ENCODE results near the gene PDGFRA.

The PDGFRA gene

GRCh38 chr4:54225598-54226403 lies 3.3 kb upstream of the PDGFRA start:
- no peak for DNase-seq (ENCODE audit: low spot score)
- in situ Hi-C loops (cut with MboI; ENCODE audit: low pct_unique_long_range_greater_than_20kb, low sequenced_read_pairs, unreplicated experiment), result loop anchor here (10.0 to 25.0 kb wide), 2 partner anchors 301 to 514 kb away; no protein-coding TSS in a partner anchor

GRCh38 chr4:54226404-54227255 lies 2.5 kb upstream of the PDGFRA start:
- DNase-seq (ENCODE audit: low spot score), result no peak
- in situ Hi-C loops (cut with MboI; ENCODE audit: low pct_unique_long_range_greater_than_20kb, low sequenced_read_pairs, unreplicated experiment), result loop anchor here (10.0 to 25.0 kb wide), 2 partner anchors 302 to 514 kb away; no protein-coding TSS in a partner anchor
- no peak for TF ChIP-seq CTCF (IDR thresholded peaks at IDR 0.05; ENCODE audit: extremely low read depth, insufficient read depth, missing control alignments)

More at GRCh38 chr4:54225598-54226403, 3.3 kb upstream of the PDGFRA start:
- no peak for TF ChIP-seq CTCF (IDR thresholded peaks at IDR 0.05; ENCODE audit: extremely low read depth, insufficient read depth, missing control alignments)

- TF ChIP-seq CTCF (IDR thresholded peaks at IDR 0.05; ENCODE audit: extremely low read depth, insufficient read depth, missing control alignments), result no peak
- peak; percentile 31 for DNase-seq (ENCODE audit: low spot score)
- in situ Hi-C loops (cut with MboI; ENCODE audit: low pct_unique_long_range_greater_than_20kb, low sequenced_read_pairs, unreplicated experiment), result loop anchor here (10.0 to 25.0 kb wide), 2 partner anchors 303 to 515 kb away; no protein-coding TSS in a partner anchor
Observed at GRCh38 chr4:54227256-54228055, 1.6 kb upstream of the PDGFRA start.

GRCh38 chr4:54228056-54228527 lies 1.0 kb upstream of the PDGFRA start:
- peak; percentile 80 for DNase-seq (ENCODE audit: low spot score)
- TF ChIP-seq CTCF (IDR thresholded peaks at IDR 0.05; ENCODE audit: extremely low read depth, insufficient read depth, missing control alignments), result peak; percentile 74
- in situ Hi-C loops (cut with MboI; ENCODE audit: low pct_unique_long_range_greater_than_20kb, low sequenced_read_pairs, unreplicated experiment), result loop anchor here (10.0 to 25.0 kb wide), 2 partner anchors 303 to 516 kb away; no protein-coding TSS in a partner anchor

DNA sequence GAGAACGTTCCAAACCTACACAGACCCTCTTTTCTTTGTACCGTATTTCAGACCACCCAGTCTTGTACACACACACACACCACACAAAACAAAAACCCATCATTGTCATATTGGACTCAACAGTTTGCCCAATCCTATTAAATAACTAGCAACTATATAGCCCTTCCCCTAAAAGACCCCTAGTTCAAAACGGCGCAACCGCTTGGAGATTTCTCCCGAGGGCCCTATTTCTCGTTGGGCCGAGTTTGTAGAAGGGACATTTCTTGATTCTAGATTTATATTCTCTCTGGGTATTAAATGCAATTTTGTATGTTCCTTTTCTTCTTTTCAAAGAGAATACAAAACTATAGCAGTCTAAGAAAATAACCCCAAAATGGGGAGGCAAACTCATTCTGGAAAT lies 547 bp upstream of the PDGFRA start:
- TF ChIP-seq CTCF (IDR thresholded peaks at IDR 0.05; ENCODE audit: extremely low read depth, insufficient read depth, missing control alignments), result no peak
- no peak for DNase-seq (ENCODE audit: low spot score)
- in situ Hi-C loops (cut with MboI; ENCODE audit: low pct_unique_long_range_greater_than_20kb, low sequenced_read_pairs, unreplicated experiment), result loop anchor here (10.0 to 25.0 kb wide), 2 partner anchors 304 to 516 kb away; no protein-coding TSS in a partner anchor

All from GM13977 (cell line).